B cell (primary cell): ENCODE data around the gene RHBDL1. TPM values are rescaled to one million over a fixed set of nuclear protein-coding genes. Genes with fewer than 3 reads are reported as not detected.

ENCODE experiments used
- ATAC-seq: fragments of 200-7000 bp; cut with Tn5 transposase; one replicate; pipeline ENCODE4 v1.10.0; 2021; ENCODE audit warnings: low read depth, mild to moderate bottlenecking, moderate number of reproducible peaks, moderate library complexity
- CTCF ChIA-PET: fragments of 350-600 bp; sonication (Branson Sonifier 250); formaldehyde crosslinking; loops from one replicate; lab custom pipeline; 2021; ENCODE audit warnings: antibody characterized with exemption, inconsistent platforms; lab: Charles Lee
- POLR2A ChIA-PET: fragments of 350-600 bp; sonication (Branson Sonifier 250); formaldehyde crosslinking; loops from one replicate; lab custom pipeline; 2021; ENCODE audit warnings: antibody characterized with exemption; lab: Charles Lee
- DNase-seq: peaks from one replicate; pipeline ENCODE4 v3.0.0; 2013
- H2AFZ ChIP-seq: 2 replicates; pipeline ENCODE4 v1.6.1; 2012; ENCODE audit warnings: mild to moderate bottlenecking, low read depth, low read length; ENCODE audit not compliant: insufficient read depth, poor library complexity, severe bottlenecking
- H3K27ac ChIP-seq, 2 donors: 1 replicate in 1 of 2; 2 replicates in 1 of 2; pipeline ENCODE4 v1.5.1; 2012 to 2013; ENCODE audit warnings: low read length in 2 of 2, mild to moderate bottlenecking in 2 of 2, moderate library complexity in 1 of 2
- H3K27me3 ChIP-seq, 4 experiments: fragments of 200-600 bp in 1 of 4; sonication (generic) in 1 of 4; replicated peaks in 1 of 4; 1 replicate in 2 of 4; 2 replicates in 2 of 4; pipeline versions ENCODE4 v1.6.1 to v1.7.0; 2013 to 2016; ENCODE audit warnings: low read length in 3 of 4, mild to moderate bottlenecking in 2 of 4, mixed read lengths in 1 of 4, moderate library complexity in 1 of 4; ENCODE audit not compliant: insufficient read depth in 4 of 4, control insufficient read depth in 3 of 4; ENCODE audit errors: control extremely low read depth in 1 of 4
- H3K36me3 ChIP-seq, 2 experiments: replicated peaks in 1 of 2; 1 replicate in 1 of 2; 2 replicates in 1 of 2; pipeline versions ENCODE4 v1.6.1 to v1.7.1; 2013; ENCODE audit warnings: low read length in 1 of 2; ENCODE audit not compliant: insufficient read depth in 2 of 2, control insufficient read depth in 1 of 2; ENCODE audit errors: control extremely low read depth in 1 of 2, extremely low read depth in 1 of 2
- H3K4me1 ChIP-seq, 2 donors: fragments of 200-600 bp in 1 of 2; sonication (generic) in 1 of 2; 1 replicate in 1 of 2; 2 replicates in 1 of 2; pipeline versions ENCODE4 v1.5.1 to v1.6.1; 2013 to 2017; ENCODE audit warnings: low read length in 2 of 2; ENCODE audit not compliant: control insufficient read depth in 2 of 2, insufficient read depth in 2 of 2
- H3K4me2 ChIP-seq: replicated peaks from 2 replicates; pipeline ENCODE3; 2012; ENCODE audit warnings: mild to moderate bottlenecking, low read depth, low read length; ENCODE audit not compliant: poor library complexity, severe bottlenecking
- H3K4me3 ChIP-seq, 5 experiments: fragments of 200-600 bp in 1 of 5; sonication (generic) in 1 of 5; 1 replicate in 3 of 5; 2 replicates in 2 of 5; pipeline versions ENCODE4 v1.5.1 to v1.7.0; 2011 to 2016; ENCODE audit warnings: low read length in 4 of 5, mild to moderate bottlenecking in 4 of 5, low read depth in 2 of 5, control low read depth in 1 of 5, moderate library complexity in 1 of 5; ENCODE audit not compliant: insufficient read depth in 1 of 5; ENCODE audit errors: control extremely low read depth in 1 of 5, extremely low read depth in 1 of 5
- H3K79me2 ChIP-seq: fragments of 200-600 bp; sonication (generic); one replicate; pipeline ENCODE4 v1.6.0; 2016; ENCODE audit warnings: low read length; ENCODE audit not compliant: control insufficient read depth, insufficient read depth
- H3K9ac ChIP-seq: fragments of 200-600 bp; sonication (generic); 2 replicates; pipeline ENCODE4 v1.6.1; 2017; ENCODE audit warnings: mild to moderate bottlenecking, low read length, moderate library complexity
- H3K9me3 ChIP-seq, 3 donors: one replicate each; pipeline versions ENCODE4 v1.6.1 to v1.7.1; 2013; ENCODE audit warnings: low read length in 2 of 3; ENCODE audit not compliant: control insufficient read depth in 2 of 3, insufficient read depth in 1 of 3; ENCODE audit errors: control extremely low read depth in 1 of 3
- H4K20me1 ChIP-seq: 2 replicates; pipeline ENCODE4 v1.6.0; 2012; ENCODE audit warnings: mild to moderate bottlenecking, low read length; ENCODE audit not compliant: insufficient read depth, control insufficient read depth, poor library complexity, severe bottlenecking
- H3K27ac Mint-ChIP-seq: one replicate; pipeline ENCODE4 v1.8.0; 2021; ENCODE audit warnings: mixed read lengths
- H3K27me3 Mint-ChIP-seq: one replicate; pipeline ENCODE4 v1.8.0; 2021; ENCODE audit warnings: mixed read lengths
- H3K4me1 Mint-ChIP-seq: one replicate; pipeline ENCODE4 v1.8.0; 2021; ENCODE audit warnings: mixed read lengths
- H3K4me3 Mint-ChIP-seq: one replicate; pipeline ENCODE4 v1.8.0; 2021; ENCODE audit warnings: mixed read lengths
- H3K9me3 Mint-ChIP-seq: one replicate; pipeline ENCODE4 v1.8.0; 2022; ENCODE audit warnings: mixed read lengths; ENCODE audit not compliant: insufficient read depth
- CTCF ChIP-seq: fragments of 200-600 bp; IDR thresholded peaks from one replicate; pipeline ENCODE4 v1.8.0; 2022; ENCODE audit warnings: antibody characterized with exemption, mild to moderate bottlenecking
- EZH2 ChIP-seq: IDR thresholded peaks from 2 replicates; pipeline ENCODE4 v1.6.1; 2012; ENCODE audit warnings: borderline replicate concordance, low read depth, mild to moderate bottlenecking, moderate library complexity, low read length; ENCODE audit not compliant: insufficient read depth, poor library complexity, severe bottlenecking
- WGBS: methylation state at CpG from one replicate; pipeline ENCODE4 v1.1.5; 2013; ENCODE audit warnings: missing lambda C conversion rate; ENCODE audit not compliant: insufficient coverage; 5-methylcytosine and 5-hydroxymethylcytosine counted together
- intact Hi-C: fragments of 100-400 bp; cut with micrococcal nuclease; formaldehyde crosslinking; loops from one replicate; pipeline ENCODE4 v1.10.0; 2022
- polyA plus RNA-seq: library from polyadenylated mRNA; depleted of rRNA; stranded (reverse); fragments of >200 nt; gene quantifications from 2 replicates; pipeline ENCODE4 v1.2.3, GENCODE V29; 2012
- total RNA-seq, 2 donors: library from RNA; stranded (reverse); fragments of 120-200 nt in 1 of 2; gene quantifications; 1 replicate in 1 of 2; 2 replicates in 1 of 2; pipeline versions ENCODE4 v1.2.3 to v1.2.4, GENCODE V29; 2013 to 2022

The RHBDL1 gene
- total and polyA plus RNA-seq, 2 donors (not counting 1 experiment from before 2014, with no cell fraction given), result 0.76 to 1.6 TPM

GRCh38 chr16:693766-694165 is 18.3 kb downstream of the RHBDL1 start:
- DNase-seq, result no peak
- Histone ChIP-seq H3K27ac (no peak overlapping the region), H4K20me1 (peaks cover 4% of the 10 kb centered on the region), H3K4me3 (peak overlapping the region in 1 of 5 experiments; percentile 58), H3K9ac (no peak overlapping the region), H3K9me3 (peaks cover 0 to 28% (median 0%) of the 10 kb centered on the region in 3 donors), H3K36me3 (no peaks in the 10 kb centered on the region), H3K27me3 (peaks cover 0 to 42% (median 15%) of the 10 kb centered on the region in 4 experiments), H3K4me2 (peak overlapping the region; percentile 96), H3K4me1 (peaks cover 36 to 41% of the 10 kb centered on the region in 2 donors), H2AFZ (no peak overlapping the region), H3K79me2 (peaks cover 12% of the 10 kb centered on the region)
- 5% methylated on average over 33 of the region's 37 CpGs for WGBS
- Mint-ChIP-seq H3K9me3 (no peaks in the 10 kb centered on the region), H3K4me1 (peaks cover 27% of the 10 kb centered on the region), H3K27me3 (peaks cover 17% of the 10 kb centered on the region), H3K27ac (no peak overlapping the region), H3K4me3 (peak overlapping the region; percentile 29)
- intact Hi-C loops, result no loop called here
- ATAC-seq, result no peak
- ChIA-PET POLR2A (no interaction called here), CTCF (no interaction called here)
- TF ChIP-seq EZH2, result no peak
- no peak for TF ChIP-seq CTCF

GRCh38 chr16:694187-694862 is 18.9 kb downstream of the RHBDL1 start:
- ATAC-seq (no peak), DNase-seq (no peak)
- Histone ChIP-seq H3K36me3 (no peaks in the 10 kb centered on the region), H3K9me3 (peaks cover 0 to 32% (median 0%) of the 10 kb centered on the region in 3 donors), H3K4me3 (peak overlapping the region in 4 of 5 experiments; percentile 40 to 58 (median 52)), H2AFZ (peak overlapping the region; percentile 33), H3K9ac (peak overlapping the region; percentile 58), H3K27ac (no peak overlapping the region), H3K27me3 (peaks cover 0 to 47% (median 17%) of the 10 kb centered on the region in 4 experiments), H3K4me2 (peak overlapping the region; percentile 96), H3K79me2 (peaks cover 7% of the 10 kb centered on the region), H4K20me1 (peaks cover 2% of the 10 kb centered on the region), H3K4me1 (peaks cover 30 to 39% of the 10 kb centered on the region in 2 donors)
- H3K9me3 Mint-ChIP-seq, result no peaks in the 10 kb centered on the region
- TF ChIP-seq CTCF (no peak), EZH2 (peak; percentile 95)
- peak overlapping the region; percentile 75 for H3K4me3 Mint-ChIP-seq
- ChIA-PET POLR2A (no interaction called here), CTCF (no interaction called here)
- peaks cover 17% of the 10 kb centered on the region for H3K27me3 Mint-ChIP-seq
- 3% methylated on average over 54 of the region's 64 CpGs for WGBS
- intact Hi-C loops, result no loop called here
- H3K27ac Mint-ChIP-seq, result no peak overlapping the region
- peaks cover 23% of the 10 kb centered on the region for H3K4me1 Mint-ChIP-seq
